Measurements from ENCODE around the gene CMTM1.

CMTM1 gene

DNA sequence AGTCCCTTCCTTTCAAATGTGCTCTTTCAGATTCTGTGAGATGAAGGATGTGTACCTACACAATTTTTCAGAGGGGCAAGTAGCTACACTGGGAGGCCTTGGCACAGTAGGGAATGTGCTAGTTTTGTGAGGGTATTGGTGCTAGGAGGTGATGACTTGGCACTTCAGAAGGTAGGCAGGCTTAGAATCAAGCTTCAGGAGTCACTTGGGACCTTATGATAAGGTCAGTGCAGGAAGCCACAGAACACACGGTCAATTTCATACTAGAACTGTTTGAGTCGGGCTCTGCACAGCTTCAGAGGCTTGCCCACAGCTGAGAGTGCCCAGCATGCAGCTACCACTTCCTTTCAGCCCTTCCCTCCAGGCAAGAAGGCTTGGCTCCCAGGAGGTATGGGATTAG lies 6.1 kb downstream of the CMTM1 start:
- TF ChIP-seq, protein P1, sequence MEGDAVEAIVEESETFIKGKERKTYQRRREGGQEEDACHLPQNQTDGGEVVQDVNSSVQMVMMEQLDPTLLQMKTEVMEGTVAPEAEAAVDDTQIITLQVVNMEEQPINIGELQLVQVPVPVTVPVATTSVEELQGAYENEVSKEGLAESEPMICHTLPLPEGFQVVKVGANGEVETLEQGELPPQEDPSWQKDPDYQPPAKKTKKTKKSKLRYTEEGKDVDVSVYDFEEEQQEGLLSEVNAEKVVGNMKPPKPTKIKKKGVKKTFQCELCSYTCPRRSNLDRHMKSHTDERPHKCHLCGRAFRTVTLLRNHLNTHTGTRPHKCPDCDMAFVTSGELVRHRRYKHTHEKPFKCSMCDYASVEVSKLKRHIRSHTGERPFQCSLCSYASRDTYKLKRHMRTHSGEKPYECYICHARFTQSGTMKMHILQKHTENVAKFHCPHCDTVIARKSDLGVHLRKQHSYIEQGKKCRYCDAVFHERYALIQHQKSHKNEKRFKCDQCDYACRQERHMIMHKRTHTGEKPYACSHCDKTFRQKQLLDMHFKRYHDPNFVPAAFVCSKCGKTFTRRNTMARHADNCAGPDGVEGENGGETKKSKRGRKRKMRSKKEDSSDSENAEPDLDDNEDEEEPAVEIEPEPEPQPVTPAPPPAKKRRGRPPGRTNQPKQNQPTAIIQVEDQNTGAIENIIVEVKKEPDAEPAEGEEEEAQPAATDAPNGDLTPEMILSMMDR (IDR thresholded peaks at IDR 0.05; ENCODE audit: low read depth, low read length), result no peak
- no peak for DNase-seq (ENCODE audit: low read depth, low spot score)
- in situ Hi-C loops (cut with HindIII; ENCODE audit: low sequenced_read_pairs), result no loop called here
- H3K4me3 ChIP-seq (ENCODE audit: low read depth, low read length), result no peak overlapping the region

DNA sequence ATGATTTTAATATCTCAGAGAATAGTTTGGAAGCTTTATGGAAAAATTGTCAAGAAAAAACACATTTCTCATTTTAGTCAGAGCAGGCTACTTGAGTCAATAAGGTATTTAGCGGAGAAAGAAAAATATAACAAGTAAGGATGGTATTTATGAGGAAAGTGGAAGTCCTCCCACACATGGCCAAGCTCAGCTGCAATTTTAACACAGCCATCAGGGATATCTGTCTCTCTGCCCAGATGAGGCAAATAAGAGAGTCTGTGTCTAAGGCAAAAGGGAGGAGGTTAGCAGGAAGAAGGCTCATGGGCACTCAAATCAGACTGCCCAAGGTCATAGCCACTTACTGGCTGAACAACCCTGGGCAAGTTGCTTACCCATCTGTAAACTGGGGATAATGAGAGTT lies 7.8 kb downstream of the CMTM1 start:
- in situ Hi-C loops (cut with HindIII; ENCODE audit: low sequenced_read_pairs), result no loop called here
- no peak overlapping the region for H3K4me3 ChIP-seq (ENCODE audit: low read depth, low read length)
- TF ChIP-seq, protein P1 (IDR thresholded peaks at IDR 0.05; ENCODE audit: low read depth, low read length), result no peak
- DNase-seq (ENCODE audit: low read depth, low spot score), result no peak

DNA sequence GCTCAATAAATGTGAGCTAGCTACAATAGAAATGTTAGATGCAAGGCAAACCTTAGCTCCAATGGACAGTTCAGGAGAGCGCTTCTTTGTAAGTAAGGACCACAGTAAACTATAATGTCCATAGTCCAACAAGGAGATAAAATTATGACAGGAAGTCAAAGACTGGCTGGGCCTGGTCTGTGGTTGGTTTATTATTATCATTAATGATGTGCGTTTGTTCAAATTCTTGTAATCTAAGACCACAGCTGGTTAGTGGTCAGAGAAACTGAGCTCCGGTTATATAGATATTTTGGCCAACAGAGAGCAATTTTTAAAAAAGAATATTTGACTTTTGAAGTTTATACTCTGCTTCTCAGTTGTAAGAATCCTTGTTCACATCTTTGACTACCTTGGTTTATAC lies 8.3 kb downstream of the CMTM1 start:
- no peak overlapping the region for H3K4me3 ChIP-seq (ENCODE audit: low read depth, low read length)
- no peak for DNase-seq (ENCODE audit: low read depth, low spot score)
- in situ Hi-C loops (cut with HindIII; ENCODE audit: low sequenced_read_pairs), result no loop called here
- TF ChIP-seq, protein P1 (IDR thresholded peaks at IDR 0.05; ENCODE audit: low read depth, low read length), result no peak

DNA sequence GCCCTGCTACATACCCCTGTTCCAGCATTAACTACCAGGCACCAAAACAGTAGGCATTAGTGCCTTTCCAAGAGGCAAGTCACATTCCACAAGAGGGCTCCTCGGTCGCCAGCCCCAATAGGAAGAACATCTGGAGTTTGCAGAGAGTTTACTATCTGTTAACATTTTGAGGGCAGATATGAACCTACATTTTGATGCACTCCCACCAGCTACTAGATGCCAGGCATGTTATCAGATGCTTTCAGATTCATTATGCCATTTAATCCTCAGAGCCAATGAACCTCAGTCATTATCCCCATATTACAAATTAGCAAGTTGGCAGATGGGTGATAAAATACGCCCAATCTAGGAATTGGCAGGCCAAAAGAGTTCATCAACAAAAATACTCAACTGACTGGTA lies 8.8 kb downstream of the CMTM1 start:
- no peak for DNase-seq (ENCODE audit: low read depth, low spot score)
- in situ Hi-C loops (cut with HindIII; ENCODE audit: low sequenced_read_pairs), result no loop called here
- TF ChIP-seq, protein P1 (IDR thresholded peaks at IDR 0.05; ENCODE audit: low read depth, low read length), result no peak
- no peak overlapping the region for H3K4me3 ChIP-seq (ENCODE audit: low read depth, low read length)

DNA sequence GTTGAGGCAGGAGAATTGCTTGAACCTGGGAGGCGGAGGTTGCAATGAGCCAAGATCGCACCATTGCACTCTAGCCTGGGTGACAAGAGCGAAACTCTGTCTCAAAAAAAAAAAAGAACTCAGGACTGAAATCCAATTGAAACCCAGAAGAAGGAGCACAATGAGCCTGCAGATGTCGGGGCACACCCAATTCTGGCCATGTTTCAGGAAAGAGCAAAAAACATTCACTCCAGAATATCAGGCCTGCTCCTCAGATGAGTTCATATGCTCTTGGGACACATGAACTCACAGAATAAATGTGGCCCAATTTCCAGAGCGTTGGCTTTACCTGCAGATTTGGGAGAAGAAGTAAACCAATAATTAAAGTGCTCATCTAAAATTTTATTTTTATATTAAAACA lies 10.1 kb downstream of the CMTM1 start:
- no peak overlapping the region for H3K4me3 ChIP-seq (ENCODE audit: low read depth, low read length)
- TF ChIP-seq, protein P1 (IDR thresholded peaks at IDR 0.05; ENCODE audit: low read depth, low read length), result no peak
- in situ Hi-C loops (cut with HindIII; ENCODE audit: low sequenced_read_pairs), result no loop called here
- DNase-seq (ENCODE audit: low read depth, low spot score), result no peak

DNA sequence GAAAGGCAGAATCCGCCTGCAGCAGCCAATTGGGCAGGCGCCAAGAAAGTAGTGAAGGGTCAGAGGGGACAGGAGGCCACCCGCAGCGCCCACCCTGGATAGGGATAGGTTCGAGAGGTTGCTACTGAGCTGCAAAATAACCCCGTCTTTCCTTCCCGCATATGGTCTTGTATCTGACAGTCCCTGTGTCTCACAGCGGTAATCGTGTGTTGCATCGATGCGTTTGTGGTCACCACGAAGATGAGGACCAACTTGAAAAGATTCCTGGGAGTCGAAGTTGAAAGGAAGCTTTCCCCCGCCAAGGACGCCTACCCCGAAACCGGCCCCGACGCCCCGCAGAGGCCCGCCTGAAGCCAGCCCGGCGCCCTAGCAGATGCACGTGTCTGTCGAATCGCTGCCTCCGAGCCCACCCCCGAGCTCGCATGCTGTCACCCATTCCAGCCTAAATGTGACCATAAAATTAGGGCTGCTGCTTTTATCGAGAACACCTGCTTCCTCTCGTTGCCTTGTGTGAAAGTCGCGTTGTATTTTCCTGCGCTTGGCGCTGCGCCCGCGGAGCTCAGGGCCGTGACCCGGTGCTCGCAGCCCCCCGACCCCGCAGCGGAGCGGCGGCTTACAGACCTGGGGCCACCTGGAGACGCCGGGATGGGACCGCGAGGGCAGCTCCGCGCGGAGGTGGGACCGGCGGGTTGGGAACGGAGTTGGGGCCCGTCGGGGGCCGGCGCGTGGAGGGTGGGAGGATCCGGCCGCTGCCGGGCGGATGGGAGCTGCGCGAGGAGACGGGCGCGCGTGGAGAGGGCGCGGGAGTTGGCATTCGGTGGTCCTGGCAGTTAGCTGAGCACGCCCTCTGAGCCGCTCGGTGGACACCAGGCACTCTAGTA lies 12.7 kb downstream of the CMTM1 start, which contains the start of gene CMTM2:
CMTM2 (plus strand) TSS at position 813 of the 881 bp plus-strand sequence. CDS start 145 bp downstream, outside the sequence.
- no peak for DNase-seq (ENCODE audit: low read depth, low spot score)
- TF ChIP-seq, protein P1 (IDR thresholded peaks at IDR 0.05; ENCODE audit: low read depth, low read length), result no peak
- in situ Hi-C loops (cut with HindIII; ENCODE audit: low sequenced_read_pairs), result no loop called here
- H3K4me3 ChIP-seq (ENCODE audit: low read depth, low read length), result no peak within 1 kb of the TSS

All from astrocyte of the spinal cord (primary cell).